HepG2 (cell line): Measurements from ENCODE around the gene FMO3. TPM values are rescaled to one million over a fixed set of nuclear protein-coding genes. Genes with fewer than 3 reads are reported as not detected.

Experiments used
- ATAC-seq: fragments of 200-7000 bp; cut with Tn5 transposase; 3 replicates; pipeline ENCODE4 v1.9.1; 2020; ENCODE audit warnings: mild to moderate bottlenecking, moderate library complexity
- BruUV-seq: library from RNA; stranded (reverse); fragments of 400-500 nt; replicated peaks from 2 replicates; lab custom pipeline; 2021; lab: Mats Ljungman, UMichigan
- CTCF ChIA-PET: fragments of 300-600 bp; formaldehyde crosslinking; extraction: SDS; loops from one replicate; lab custom pipeline; 2021; ENCODE audit warnings: low total read pairs, inconsistent platforms, low intra/inter-chr PET ratio; lab: Yijun Ruan, JAX
- POLR2A ChIA-PET: fragments of 350-600 bp; sonication (Branson Sonifier 250); formaldehyde crosslinking; loops from one replicate; lab custom pipeline; 2020; ENCODE audit warnings: antibody characterized with exemption, inconsistent platforms; lab: Yijun Ruan, JAX
- DNase-seq: peaks from one replicate; pipeline ENCODE4 v3.0.0-alpha.2; 2015; ENCODE audit warnings: low spot score
- FAIRE-seq: peaks from 3 replicates; lab custom pipeline; 2011; peaks lifted over from hg19 to GRCh38; lab: Jason Lieb, UNC
- H2AFZ ChIP-seq: one replicate; pipeline ENCODE4 v1.6.1; 2011; ENCODE audit warnings: low read length, inconsistent platforms
- H3K27ac ChIP-seq: fragments of 300-600 bp; 3 replicates; pipeline ENCODE4 v1.8.0; 2011; ENCODE audit warnings: mixed run types, mild to moderate bottlenecking, mixed read lengths, low read length, inconsistent platforms; ENCODE audit not compliant: insufficient read depth; ENCODE audit errors: extremely low read length
- H3K27me3 ChIP-seq, 2 experiments: fragments of 200-600 bp in 1 of 2; 2 replicates in 1 of 2; 3 replicates in 1 of 2; pipeline versions ENCODE4 v1.6.0 to v1.8.0; 2011; ENCODE audit warnings: low read length in 2 of 2, mild to moderate bottlenecking in 2 of 2, moderate library complexity in 2 of 2, inconsistent platforms in 1 of 2; ENCODE audit not compliant: insufficient read depth in 2 of 2, control insufficient read depth in 1 of 2
- H3K36me3 ChIP-seq, 2 experiments: fragments of 200-600 bp in 1 of 2; replicated peaks in 1 of 2; 2 replicates in 1 of 2; 3 replicates in 1 of 2; pipeline versions ENCODE4 v1.5.1 to v1.8.0; 2011; ENCODE audit warnings: low read length in 2 of 2, inconsistent platforms in 1 of 2; ENCODE audit not compliant: insufficient read depth in 2 of 2, control insufficient read depth in 1 of 2
- H3K4me1 ChIP-seq: 2 replicates; pipeline ENCODE4 v1.5.1; 2012; ENCODE audit warnings: low read length, inconsistent platforms; ENCODE audit not compliant: insufficient read depth
- H3K4me2 ChIP-seq: 2 replicates; pipeline ENCODE4 v1.6.0; 2011; ENCODE audit warnings: low read depth, low read length, inconsistent platforms
- H3K4me3 ChIP-seq, 3 experiments: fragments of 200-600 bp in 1 of 3; sonication (generic), shearing (Covaris generic) in 1 of 3; replicated peaks in 1 of 3; 2 replicates each; pipeline ENCODE4 v1.5.1; 2011 to 2016; ENCODE audit warnings: low read length in 3 of 3, inconsistent platforms in 2 of 3, low read depth in 2 of 3, mild to moderate bottlenecking in 2 of 3, control low read depth in 1 of 3, mixed read lengths in 1 of 3; ENCODE audit not compliant: insufficient read depth in 1 of 3
- H3K79me2 ChIP-seq: one replicate; pipeline ENCODE4 v1.6.1; 2011; ENCODE audit warnings: low read length, inconsistent platforms; ENCODE audit not compliant: insufficient read depth
- H3K9ac ChIP-seq: 2 replicates; pipeline ENCODE4 v1.6.0; 2011; ENCODE audit warnings: mild to moderate bottlenecking, low read depth, low read length, inconsistent platforms; ENCODE audit not compliant: insufficient read depth
- H3K9me3 ChIP-seq: 2 replicates; pipeline ENCODE4 v1.5.1; 2012; ENCODE audit warnings: mild to moderate bottlenecking, low read length
- H4K20me1 ChIP-seq: 2 replicates; pipeline ENCODE4 v1.6.0; 2011; ENCODE audit warnings: inconsistent platforms, mild to moderate bottlenecking, low read length, moderate library complexity; ENCODE audit not compliant: insufficient read depth
- CC2D1A ChIP-seq: sonication (generic); formaldehyde crosslinking; IDR thresholded peaks from 2 replicates; pipeline ENCODE4 v1.8.1; 2023; ENCODE audit warnings: mild to moderate bottlenecking, missing genetic modification reagents
- CERS6 ChIP-seq: sonication (generic); formaldehyde crosslinking; IDR thresholded peaks from 2 replicates; pipeline ENCODE4 v1.5.0; 2020; ENCODE audit warnings: missing genetic modification reagents
- GATA4 ChIP-seq: sonication (generic); IDR thresholded peaks from 2 replicates; pipeline ENCODE4 v1.6.1; 2016; ENCODE audit warnings: antibody characterized with exemption, low read depth, borderline replicate concordance
- HMGA1 ChIP-seq: sonication (generic); formaldehyde crosslinking; conservative IDR thresholded peaks from 2 replicates; pipeline ENCODE4 v1.4.0; 2020; ENCODE audit warnings: missing genetic modification reagents
- MED1 ChIP-seq: sonication (generic); formaldehyde crosslinking; IDR thresholded peaks from 2 replicates; pipeline ENCODE4 v1.4.0; 2020; ENCODE audit warnings: missing genetic modification reagents
- NRL ChIP-seq: sonication (generic); formaldehyde crosslinking; IDR thresholded peaks from 2 replicates; pipeline ENCODE4 v1.5.0; 2020; ENCODE audit warnings: missing genetic modification reagents, mild to moderate bottlenecking, moderate library complexity, borderline replicate concordance
- RFXAP ChIP-seq: sonication (generic); formaldehyde crosslinking; IDR thresholded peaks from 2 replicates; pipeline ENCODE4 v1.4.0; 2020; ENCODE audit warnings: missing genetic modification reagents, borderline replicate concordance
- THAP11 ChIP-seq: IDR thresholded peaks from 2 replicates; pipeline ENCODE4 v1.6.1; 2016; ENCODE audit warnings: missing biosample characterization, missing genetic modification reagents
- WIZ ChIP-seq: sonication (generic); formaldehyde crosslinking; IDR thresholded peaks from 2 replicates; pipeline ENCODE4 v1.5.1; 2020; ENCODE audit warnings: mild to moderate bottlenecking, missing genetic modification reagents
- ZBTB39 ChIP-seq: sonication (generic); formaldehyde crosslinking; IDR thresholded peaks from 2 replicates; pipeline ENCODE4 v1.5.0; 2020; ENCODE audit warnings: missing genetic modification reagents
- ZEB1 ChIP-seq: IDR thresholded peaks from 2 replicates; pipeline ENCODE4 v1.6.1; 2012; ENCODE audit warnings: mild to moderate bottlenecking, low read depth, inconsistent platforms; ENCODE audit not compliant: insufficient replicate concordance
- ZFP82 ChIP-seq: sonication (generic); formaldehyde crosslinking; IDR thresholded peaks from 2 replicates; pipeline ENCODE4 v1.5.1; 2020; ENCODE audit warnings: mild to moderate bottlenecking, missing genetic modification reagents, borderline replicate concordance
- ZFY ChIP-seq: sonication (generic); formaldehyde crosslinking; IDR thresholded peaks from 2 replicates; pipeline ENCODE4 v1.4.0; 2020; ENCODE audit warnings: missing genetic modification reagents
- ZNF431 ChIP-seq: sonication (generic); formaldehyde crosslinking; IDR thresholded peaks from 2 replicates; pipeline ENCODE4 v1.9.0; 2022; ENCODE audit warnings: missing genetic modification reagents, low read depth, mild to moderate bottlenecking, borderline replicate concordance
- ZNF496 ChIP-seq: sonication (generic); formaldehyde crosslinking; IDR thresholded peaks from 2 replicates; pipeline ENCODE4 v1.8.1; 2023; ENCODE audit warnings: mild to moderate bottlenecking, moderate library complexity, missing genetic modification reagents; ENCODE audit not compliant: insufficient replicate concordance
- ZNF646 ChIP-seq: sonication (generic); formaldehyde crosslinking; IDR thresholded peaks from 2 replicates; pipeline ENCODE4 v1.9.0; 2021; ENCODE audit warnings: mild to moderate bottlenecking, missing genetic modification reagents
- ZNF776 ChIP-seq: sonication (generic); formaldehyde crosslinking; IDR thresholded peaks from 2 replicates; pipeline ENCODE4 v1.4.0; 2020; ENCODE audit warnings: mild to moderate bottlenecking, missing genetic modification reagents
- WGBS: methylation state at CpG from one replicate; pipeline ENCODE4 v1.1.6; 2017; ENCODE audit warnings: low lambda C conversion rate; 5-methylcytosine and 5-hydroxymethylcytosine counted together
- in situ Hi-C: cut with HindIII; loops from 2 replicates; pipeline ENCODE4 v1.10.0; 2017; ENCODE audit warnings: low pct_unique_long_range_greater_than_20kb; ENCODE audit not compliant: extremely low pct_ligation_motif_present
- intact Hi-C: fragments of 100-400 bp; cut with micrococcal nuclease; formaldehyde crosslinking; loops from one replicate; pipeline ENCODE4 v1.10.0; 2022; ENCODE audit not compliant: unreplicated experiment
- polyA plus RNA-seq, 8 experiments: library from polyadenylated mRNA; depleted of rRNA in 3 of 8; stranded (reverse) in 7 of 8; unstranded in 1 of 8; fragments of >200 nt; fragmentation: Illumina TruSeq in 4 of 8; extraction: Trizol in 4 of 8; gene quantifications; 2 replicates each; pipeline versions ENCODE4 v1.2.1 to v1.2.3, GENCODE V29; 2011 to 2016; ENCODE audit warnings: low read depth in 4 of 8, missing spikeins in 1 of 8, mixed read lengths in 1 of 8; ENCODE audit not compliant: insufficient read depth in 1 of 8
- total RNA-seq, 5 experiments: library from RNA; depleted of rRNA; stranded (reverse); fragments of >200 nt; fragmentation: Illumina TruSeq; extraction: Trizol; gene quantifications; 2 replicates each; pipeline ENCODE4 v1.2.3, GENCODE V29; 2016; ENCODE audit warnings: low read depth in 1 of 5

FMO3 gene
- total and polyA plus RNA-seq, 2 of the 13 experiments (the other 11 are each of a cell fraction or from before 2014, with no cell fraction given) = not detected

GRCh38 chr1:171140401-171140800 lies 49.7 kb downstream of the FMO3 start:
- 20% methylated on average over 5 of the region's 5 CpGs for WGBS
- H4K20me1 ChIP-seq = no peaks in the 10 kb centered on the region
- DNase-seq (no peak), ATAC-seq (no peak), FAIRE-seq (no peak)
- in situ Hi-C loops = no loop called here
- H3K4me2 ChIP-seq = no peak overlapping the region
- ChIA-PET CTCF (no interaction called here), POLR2A (no interaction called here)
- TF ChIP-seq ZBTB39 = no peak
- no peak for TF ChIP-seq RFXAP
- TF ChIP-seq ZFY = no peak
- TF ChIP-seq THAP11 (CRISPR knock-in tag) = no peak
- no peak for TF ChIP-seq NRL (CRISPR knock-in tag)
- no peak for TF ChIP-seq ZNF646
- TF ChIP-seq CERS6 = no peak
- TF ChIP-seq MED1 (CRISPR knock-in tag) = no peak
- no peak for TF ChIP-seq WIZ (CRISPR knock-in tag)
- no peak for TF ChIP-seq ZNF431 (CRISPR knock-in tag)
- TF ChIP-seq ZNF776 = no peak
- TF ChIP-seq ZEB1 = no peak
- no peak for TF ChIP-seq ZFP82
- TF ChIP-seq HMGA1 (CRISPR knock-in tag) = no peak
- no peak for TF ChIP-seq ZNF496 (CRISPR knock-in tag)
- TF ChIP-seq GATA4 = no peak
- no peak for TF ChIP-seq CC2D1A (CRISPR knock-in tag)
- H3K4me1 ChIP-seq = peaks cover 23% of the 10 kb centered on the region
- no peaks in the 10 kb centered on the region for H3K27me3 ChIP-seq
- no TSS peak for BruUV-seq
- H3K9me3 ChIP-seq = no peaks in the 10 kb centered on the region
- H3K79me2 ChIP-seq = no peaks in the 10 kb centered on the region
- no peak overlapping the region for H2AFZ ChIP-seq
- no peaks in the 10 kb centered on the region for H3K36me3 ChIP-seq
- no peak overlapping the region for H3K27ac ChIP-seq
- no peak overlapping the region for H3K9ac ChIP-seq
- intact Hi-C loops = no loop called here
- H3K4me3 ChIP-seq = no peak overlapping the region
